Thymus (tissue), 14 donors: Measurements from ENCODE around the gene TNFRSF19. TPM values are rescaled to one million over a fixed set of nuclear protein-coding genes. Genes with fewer than 3 reads are reported as not detected.
"Not testable (repeated sequence)": the region's sequence is repeated elsewhere in the genome, so short reads cannot be mapped to it uniquely, and the experiment has no call there.

Experiments
- DNase-seq, 9 donors: peaks; one replicate each; pipeline ENCODE4 v3.0.0-alpha.2; 2013; ENCODE audit warnings: low spot score in 9 of 9, low read depth in 6 of 9, missing footprints in 1 of 9
- H3K27ac ChIP-seq, 2 donors: one replicate each; pipeline ENCODE4 v1.5.1; 2013; ENCODE audit warnings: control low read depth in 1 of 2, low read depth in 1 of 2, low read length in 1 of 2, mild to moderate bottlenecking in 1 of 2, moderate library complexity in 1 of 2
- H3K27me3 ChIP-seq, 2 donors: one replicate each; pipeline ENCODE4 v1.5.1; 2013; ENCODE audit warnings: low read length in 1 of 2; ENCODE audit not compliant: control insufficient read depth in 2 of 2, insufficient read depth in 1 of 2
- H3K36me3 ChIP-seq, 2 donors: one replicate each; pipeline ENCODE4 v1.5.1; 2013; ENCODE audit warnings: low read length in 1 of 2, mild to moderate bottlenecking in 1 of 2, moderate library complexity in 1 of 2; ENCODE audit not compliant: control insufficient read depth in 2 of 2, insufficient read depth in 2 of 2
- H3K4me1 ChIP-seq, 2 donors: one replicate each; pipeline ENCODE4 v1.5.1; 2013; ENCODE audit warnings: low read length in 2 of 2; ENCODE audit not compliant: control insufficient read depth in 2 of 2, insufficient read depth in 2 of 2
- H3K4me3 ChIP-seq, 2 donors: one replicate each; pipeline ENCODE4 v1.5.1; 2013; ENCODE audit warnings: low read length in 2 of 2, control low read depth in 1 of 2, mild to moderate bottlenecking in 1 of 2
- H3K9me3 ChIP-seq, 2 donors: one replicate each; pipeline ENCODE4 v1.5.1; 2013; ENCODE audit warnings: low read length in 1 of 2, mild to moderate bottlenecking in 1 of 2; ENCODE audit not compliant: control insufficient read depth in 2 of 2, insufficient read depth in 1 of 2
- WGBS: extraction: QIAGEN DNeasy Blood & Tissue Kit; methylation state at CpG from one replicate; pipeline ENCODE4 v1.1.7; 2013; 5-methylcytosine and 5-hydroxymethylcytosine counted together
- long read RNA-seq, 10 donors: transcript quantifications; one replicate each; lab custom pipeline, GENCODE V29; 2026
- polyA plus RNA-seq: library from polyadenylated mRNA; stranded (reverse); fragments of 200-250 nt; gene quantifications from one replicate; pipeline ENCODE4 v1.2.3, GENCODE V29; 2013
- total RNA-seq: library from RNA; stranded (reverse); fragments of 120-200 nt; gene quantifications from one replicate; pipeline ENCODE4 v1.2.4, GENCODE V29; 2013
- donor health status: healthy.

Gene TNFRSF19, protein sequence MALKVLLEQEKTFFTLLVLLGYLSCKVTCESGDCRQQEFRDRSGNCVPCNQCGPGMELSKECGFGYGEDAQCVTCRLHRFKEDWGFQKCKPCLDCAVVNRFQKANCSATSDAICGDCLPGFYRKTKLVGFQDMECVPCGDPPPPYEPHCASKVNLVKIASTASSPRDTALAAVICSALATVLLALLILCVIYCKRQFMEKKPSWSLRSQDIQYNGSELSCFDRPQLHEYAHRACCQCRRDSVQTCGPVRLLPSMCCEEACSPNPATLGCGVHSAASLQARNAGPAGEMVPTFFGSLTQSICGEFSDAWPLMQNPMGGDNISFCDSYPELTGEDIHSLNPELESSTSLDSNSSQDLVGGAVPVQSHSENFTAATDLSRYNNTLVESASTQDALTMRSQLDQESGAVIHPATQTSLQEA
- total RNA-seq (8.5 TPM), polyA plus RNA-seq (7.6 TPM)
- long read RNA-seq, donor 1 = 0 reads
- long read RNA-seq, donor 2 = 0 reads
- long read RNA-seq, donor 3, full-length matches to known transcripts = 3 of 3 reads
- long read RNA-seq, donor 3, partial matches to known transcripts = 0 of 3 reads
- long read RNA-seq, donor 3, other reads (novel, unspliced or antisense) = 0 of 3 reads
- long read RNA-seq, donor 4, full-length matches to known transcripts = 7 of 7 reads
- long read RNA-seq, donor 4, partial matches to known transcripts = 0 of 7 reads
- long read RNA-seq, donor 4, other reads (novel, unspliced or antisense) = 0 of 7 reads
- long read RNA-seq, donor 5, full-length matches to known transcripts = 10 of 10 reads
- long read RNA-seq, donor 5, partial matches to known transcripts = 0 of 10 reads
- long read RNA-seq, donor 5, other reads (novel, unspliced or antisense) = 0 of 10 reads
- long read RNA-seq, donor 6, full-length matches to known transcripts = 4 of 4 reads
- long read RNA-seq, donor 6, partial matches to known transcripts = 0 of 4 reads
- long read RNA-seq, donor 6, other reads (novel, unspliced or antisense) = 0 of 4 reads
- long read RNA-seq, donor 7, full-length matches to known transcripts = 3 of 3 reads
- long read RNA-seq, donor 7, partial matches to known transcripts = 0 of 3 reads
- long read RNA-seq, donor 7, other reads (novel, unspliced or antisense) = 0 of 3 reads
- long read RNA-seq, donor 8, full-length matches to known transcripts = 2 of 2 reads
- long read RNA-seq, donor 8, partial matches to known transcripts = 0 of 2 reads
- long read RNA-seq, donor 8, other reads (novel, unspliced or antisense) = 0 of 2 reads
- long read RNA-seq, donor 9, full-length matches to known transcripts = 2 of 2 reads
- long read RNA-seq, donor 9, partial matches to known transcripts = 0 of 2 reads
- long read RNA-seq, donor 9, other reads (novel, unspliced or antisense) = 0 of 2 reads
- long read RNA-seq, donor 10 = 0 reads

GRCh38 chr13:23570099-23570920, at the start of gene TNFRSF19:
TNFRSF19 (plus strand) TSS chr13:23570412; CDS start chr13:23590184, 19,772 bp downstream.
- H3K9me3 ChIP-seq = no peaks in the 10 kb centered on the region
- DNase-seq = peak in 1 of 9 donors; percentile 37
- WGBS = 30% methylated on average over 10 of the region's 10 CpGs
- H3K27ac ChIP-seq = peak within 1 kb of the TSS; percentile 46 to 73
- H3K36me3 ChIP-seq = no peaks in the 10 kb centered on the region
- peaks cover 2 to 15% of the 10 kb centered on the region in 2 donors for H3K27me3 ChIP-seq
- H3K4me3 ChIP-seq = no peak within 1 kb of the TSS
- peaks cover 0 to 5% of the 10 kb centered on the region in 2 donors for H3K4me1 ChIP-seq

DNA sequence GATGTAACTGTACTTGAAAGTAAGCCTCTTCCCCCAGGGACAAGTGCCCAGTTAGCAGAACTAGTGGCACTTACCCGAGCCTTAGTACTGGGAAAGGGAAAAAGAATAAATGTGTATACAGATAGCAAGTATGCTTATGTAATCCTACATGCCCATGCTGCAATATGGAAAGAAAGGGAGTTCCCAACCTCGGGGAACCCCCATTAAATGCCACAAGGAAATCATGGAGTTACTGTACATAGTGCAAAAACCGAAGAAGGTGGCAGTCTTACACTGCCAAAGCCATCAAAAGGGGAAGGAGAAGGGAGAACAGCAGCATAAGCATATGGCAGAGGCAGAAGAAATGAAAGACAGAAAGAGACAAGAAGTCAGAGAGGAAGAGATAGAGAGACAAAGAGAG, 40.3 kb upstream of the TNFRSF19 start:
- not testable (repeated sequence) for DNase-seq, H3K9me3 ChIP-seq, H3K4me1 ChIP-seq, H3K4me3 ChIP-seq, H3K27me3 ChIP-seq, H3K36me3 ChIP-seq
- 84% methylated on average over 3 of the region's 3 CpGs for WGBS
- H3K27ac ChIP-seq = peak overlapping the region in 1 of 2 donors; percentile 24

DNA sequence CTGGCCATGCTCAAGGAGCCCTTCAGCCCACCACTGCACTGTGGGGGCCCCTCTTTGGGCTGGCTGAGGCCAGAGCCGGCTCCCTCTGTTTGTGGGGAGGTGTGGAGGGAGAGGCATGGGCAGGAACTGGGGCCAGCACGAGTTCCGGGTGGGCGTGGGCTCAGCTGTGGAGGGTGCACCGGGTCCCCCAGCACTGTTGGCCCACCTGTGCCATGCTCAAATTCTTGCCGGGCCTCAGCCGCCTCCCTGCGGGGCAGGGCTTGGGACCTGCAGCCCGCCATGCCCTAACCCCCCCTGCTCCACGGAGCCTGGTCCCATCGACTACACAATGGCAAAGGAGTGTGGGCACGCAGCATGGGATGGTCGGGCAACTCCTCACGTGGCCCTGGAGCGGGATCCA, 38.8 kb upstream of the TNFRSF19 start:
- WGBS = 98% methylated on average over 15 of the region's 15 CpGs
- H3K27ac ChIP-seq = no peak overlapping the region
- H3K9me3 ChIP-seq = peaks cover 0 to 6% of the 10 kb centered on the region in 2 donors
- no peaks in the 10 kb centered on the region for H3K36me3 ChIP-seq
- DNase-seq = no peak
- H3K4me1 ChIP-seq = no peaks in the 10 kb centered on the region
- H3K27me3 ChIP-seq = no peaks in the 10 kb centered on the region
- H3K4me3 ChIP-seq = no peak overlapping the region

- DNase-seq = no peak
- no peak overlapping the region for H3K27ac ChIP-seq
- H3K27me3 ChIP-seq = no peaks in the 10 kb centered on the region
- no peak overlapping the region for H3K4me3 ChIP-seq
- WGBS = 97% methylated on average over 5 of the region's 5 CpGs
- no peaks in the 10 kb centered on the region for H3K4me1 ChIP-seq
- peaks cover 0 to 6% of the 10 kb centered on the region in 2 donors for H3K9me3 ChIP-seq
- H3K36me3 ChIP-seq = no peaks in the 10 kb centered on the region
Measured at GRCh38 chr13:23534090-23534489, 36.1 kb upstream of the TNFRSF19 start.

DNA sequence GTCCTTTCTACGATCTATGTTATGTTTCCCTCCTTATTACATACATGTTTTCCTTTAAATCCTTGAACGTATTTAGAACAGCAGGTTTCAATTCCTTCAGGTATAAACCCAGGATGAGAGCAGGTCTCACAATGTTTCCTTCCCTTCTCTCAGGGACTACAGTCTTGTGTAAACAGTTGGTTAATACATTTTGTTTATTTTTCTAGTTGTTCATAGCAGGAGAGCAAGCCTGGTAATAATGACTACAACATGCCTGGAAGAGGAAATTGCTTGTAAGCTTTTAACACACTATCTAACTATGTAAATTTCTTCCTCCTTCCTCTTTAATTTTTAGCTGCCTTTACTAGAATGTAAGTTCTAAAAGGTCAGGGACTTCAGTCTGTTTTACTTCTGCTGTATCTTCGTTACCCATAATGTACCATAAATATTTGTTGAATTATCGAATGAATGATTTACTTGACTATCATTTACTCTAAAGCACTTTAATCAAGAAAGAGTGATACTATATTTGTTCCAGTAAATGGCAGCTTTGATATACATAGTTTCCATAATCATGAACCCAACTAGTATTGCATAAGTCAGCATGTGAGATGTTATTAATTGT, 28.9 kb upstream of the TNFRSF19 start:
- H3K9me3 ChIP-seq = no peaks in the 10 kb centered on the region
- no peak overlapping the region for H3K4me3 ChIP-seq
- no peaks in the 10 kb centered on the region for H3K36me3 ChIP-seq
- 98% methylated on average over 4 of the region's 4 CpGs for whole genome bisulfite sequencing
- no peaks in the 10 kb centered on the region for H3K4me1 ChIP-seq
- no peak for DNase-seq
- no peak overlapping the region for H3K27ac ChIP-seq
- H3K27me3 ChIP-seq = peaks cover 2 to 3% of the 10 kb centered on the region in 2 donors

- H3K27me3 ChIP-seq = peaks cover 11 to 25% of the 10 kb centered on the region in 2 donors
- H3K4me1 ChIP-seq = no peaks in the 10 kb centered on the region
- H3K36me3 ChIP-seq = no peaks in the 10 kb centered on the region
- H3K9me3 ChIP-seq = no peaks in the 10 kb centered on the region
- WGBS = 89% methylated on average over 4 of the region's 4 CpGs
- DNase-seq = no peak
- no peak overlapping the region for H3K4me3 ChIP-seq
- H3K27ac ChIP-seq = no peak overlapping the region
Measured at GRCh38 chr13:23544668-23545067, 25.5 kb upstream of the TNFRSF19 start.

DNA sequence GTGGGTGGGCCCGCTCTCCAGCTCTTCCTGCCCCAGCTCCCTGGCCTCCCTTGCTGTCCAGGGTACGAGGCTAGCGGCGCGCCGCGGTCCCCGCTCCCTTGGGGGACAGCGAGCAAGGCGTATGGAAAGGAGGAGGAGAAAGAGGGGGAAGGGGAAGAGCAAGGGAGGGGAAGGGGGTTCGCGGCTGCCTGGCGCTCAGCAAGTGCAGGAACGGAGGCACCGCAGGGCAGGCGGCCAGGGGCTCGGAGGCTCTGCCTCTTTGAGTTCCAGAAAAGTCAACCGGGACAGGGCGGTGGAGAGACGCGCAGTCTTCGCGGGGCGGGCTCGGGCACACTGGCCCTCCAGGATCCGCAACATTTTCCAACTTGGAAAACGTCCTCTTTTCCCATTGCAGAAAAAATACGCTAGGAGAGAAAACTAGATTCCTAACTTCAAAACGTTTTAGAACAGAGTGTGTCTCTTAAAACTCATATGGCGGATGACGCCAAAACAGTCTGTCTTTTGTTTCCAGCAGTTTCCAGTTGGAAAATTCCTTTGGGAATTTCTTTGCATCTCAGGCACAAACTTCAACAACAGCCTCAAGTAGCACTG, 23.1 kb upstream of the TNFRSF19 start:
- H3K27ac ChIP-seq = no peak overlapping the region
- H3K4me1 ChIP-seq = no peaks in the 10 kb centered on the region
- H3K36me3 ChIP-seq = no peaks in the 10 kb centered on the region
- no peak for DNase-seq
- peak overlapping the region in 1 of 2 donors; percentile 9 for H3K4me3 ChIP-seq
- no peaks in the 10 kb centered on the region for H3K9me3 ChIP-seq
- 19% methylated on average over 31 of the region's 31 CpGs for WGBS
- peaks cover 11 to 25% of the 10 kb centered on the region in 2 donors for H3K27me3 ChIP-seq
